ENCODE results near the gene NAXE. TPM values are rescaled to one million over a fixed set of nuclear protein-coding genes. Genes with fewer than 3 reads are reported as not detected.

NAXE gene
- total RNA-seq, 2 donors from 2014 or later = 48.3 to 57.3 TPM

DNA sequence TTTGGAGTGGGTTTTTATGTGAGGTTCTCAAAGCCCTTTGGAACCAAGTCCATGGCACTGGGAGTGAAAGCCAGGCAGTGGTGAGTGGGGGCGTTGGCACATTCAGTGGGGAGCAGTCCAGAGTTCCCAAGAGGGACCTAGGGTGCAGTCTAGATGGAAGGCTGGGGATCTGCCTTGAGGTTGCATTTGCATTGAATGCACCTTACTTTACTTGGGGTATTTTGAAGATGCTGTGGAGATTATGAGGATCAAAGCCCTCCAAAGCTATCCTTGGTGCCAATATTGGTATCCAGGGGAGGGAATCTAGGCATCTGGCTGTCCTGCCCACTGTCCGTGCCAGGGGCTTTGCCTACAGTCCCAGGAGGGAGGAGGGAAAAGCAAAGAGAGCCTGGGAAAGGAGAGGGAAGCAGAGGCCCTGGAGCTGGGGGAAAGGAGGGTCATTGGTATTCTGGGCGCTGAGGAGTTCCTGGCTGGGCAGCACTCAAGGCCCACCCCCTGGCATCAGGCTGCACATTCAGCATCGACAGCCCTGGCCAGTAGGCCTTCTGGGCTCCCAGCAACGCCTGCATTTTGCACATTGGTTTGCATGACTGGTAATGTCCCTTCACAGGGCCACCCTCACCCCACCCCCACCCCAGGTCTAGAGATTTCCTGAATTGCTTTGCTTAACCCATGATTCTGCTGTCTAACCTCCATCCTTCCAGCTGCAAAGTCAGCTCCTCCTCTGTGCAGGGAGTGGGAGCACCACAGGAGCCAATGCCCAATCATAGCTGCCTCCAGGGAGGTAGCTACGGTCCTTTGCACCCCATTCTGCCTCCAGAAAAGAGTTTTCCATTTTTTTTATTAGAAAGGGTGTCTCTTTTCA, 49.5 kb downstream of the NAXE start:
- DNase-seq (no peak), ATAC-seq (replicated peaks in 1 of 2) (no peak)
- Mint-ChIP-seq H3K4me1 (ENCODE audit: low read depth) (peaks cover 30% of the 10 kb centered on the region), H3K27me3 (ENCODE audit: low read depth) (peaks cover 85% of the 10 kb centered on the region), H3K4me3 (peak overlapping the region; percentile 40 to 79), H3K27ac (no peak overlapping the region), H3K9me3 (no peaks in the 10 kb centered on the region), H3K36me3 (ENCODE audit: insufficient read depth in 2 of 2) (no peaks in the 10 kb centered on the region)

DNA sequence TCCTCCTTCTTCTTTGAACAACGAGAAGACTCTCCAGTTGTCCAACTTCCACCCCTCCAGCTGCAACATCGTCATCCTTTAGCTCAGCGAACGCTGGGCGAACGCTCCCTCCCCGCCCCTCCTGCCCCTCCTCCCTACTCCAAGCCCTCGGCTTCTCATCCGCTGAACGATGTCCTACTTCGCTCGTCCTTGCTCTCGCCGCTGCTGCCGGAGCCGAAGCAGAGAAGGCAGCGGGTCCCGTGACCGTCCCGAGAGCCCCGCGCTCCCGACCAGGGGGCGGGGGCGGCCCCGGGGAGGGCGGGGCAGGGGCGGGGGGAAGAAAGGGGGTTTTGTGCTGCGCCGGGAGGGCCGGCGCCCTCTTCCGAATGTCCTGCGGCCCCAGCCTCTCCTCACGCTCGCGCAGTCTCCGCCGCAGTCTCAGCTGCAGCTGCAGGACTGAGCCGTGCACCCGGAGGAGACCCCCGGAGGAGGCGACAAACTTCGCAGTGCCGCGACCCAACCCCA, 50.2 kb downstream of the NAXE start, which contains the start of gene BCAN:
BCAN (plus strand) TSS at position 357 of the 504 bp plus-strand sequence. CDS start 3,938 bp downstream, outside the sequence.
- peaks cover 85% of the 10 kb centered on the region for H3K27me3 Mint-ChIP-seq (ENCODE audit: low read depth)
- no peaks in the 10 kb centered on the region for H3K36me3 Mint-ChIP-seq (ENCODE audit: insufficient read depth in 2 of 2)
- peaks cover 30% of the 10 kb centered on the region for H3K4me1 Mint-ChIP-seq (ENCODE audit: low read depth)
- peak; percentile 39 to 40 for ATAC-seq (replicated peaks in 1 of 2)
- no peaks in the 10 kb centered on the region for H3K9me3 Mint-ChIP-seq
- DNase-seq = peak in 1 of 2 donors; percentile 19
- H3K27ac Mint-ChIP-seq = no peak within 1 kb of the TSS
- peak within 1 kb of the TSS; percentile 77 to 79 for H3K4me3 Mint-ChIP-seq

DNA sequence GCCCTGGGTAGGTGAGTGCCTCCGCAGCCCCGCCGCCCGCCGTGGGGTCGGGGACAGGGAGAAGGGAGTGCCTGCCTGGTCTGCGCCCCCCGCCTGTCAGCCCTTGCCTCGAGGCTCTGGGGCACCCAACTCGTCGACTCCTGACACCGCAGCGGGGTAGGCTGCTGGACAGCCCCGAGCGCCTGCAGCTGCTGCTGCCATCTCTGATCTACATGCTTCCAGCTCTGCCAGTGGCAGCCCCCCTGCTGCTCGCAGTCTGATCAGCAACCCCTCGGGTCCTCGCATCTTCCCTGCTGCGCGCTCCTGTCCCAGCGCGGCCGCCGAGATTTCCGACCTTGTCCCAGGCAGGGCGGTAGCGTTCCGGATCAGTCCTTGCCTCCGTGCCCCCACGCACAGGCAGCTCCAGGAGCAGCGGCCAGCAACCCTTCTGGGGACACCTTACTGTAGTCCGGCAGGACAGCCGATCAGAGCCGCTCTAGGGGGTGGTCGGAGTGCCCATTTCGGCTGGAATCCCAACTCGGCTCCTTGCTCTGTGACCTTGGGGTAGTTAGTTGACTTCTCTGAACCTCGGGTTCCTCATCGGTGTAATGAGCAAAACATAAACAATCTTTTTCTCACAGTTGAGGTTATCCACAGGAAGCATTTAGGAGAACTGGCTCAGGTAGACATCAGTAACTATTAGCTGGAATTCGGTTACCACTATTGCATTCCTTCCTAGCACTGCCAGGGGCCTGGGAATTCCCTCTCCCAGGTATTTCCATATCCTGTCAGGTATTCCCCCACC, 50.9 kb downstream of the NAXE start:
- Mint-ChIP-seq H3K27ac (no peak overlapping the region), H3K4me3 (peak overlapping the region; percentile 77 to 79), H3K4me1 (ENCODE audit: low read depth) (peaks cover 30% of the 10 kb centered on the region), H3K36me3 (ENCODE audit: insufficient read depth in 2 of 2) (no peaks in the 10 kb centered on the region), H3K9me3 (no peaks in the 10 kb centered on the region), H3K27me3 (ENCODE audit: low read depth) (peaks cover 87% of the 10 kb centered on the region)
- DNase-seq = no peak
- no peak for ATAC-seq (replicated peaks in 1 of 2)

DNA sequence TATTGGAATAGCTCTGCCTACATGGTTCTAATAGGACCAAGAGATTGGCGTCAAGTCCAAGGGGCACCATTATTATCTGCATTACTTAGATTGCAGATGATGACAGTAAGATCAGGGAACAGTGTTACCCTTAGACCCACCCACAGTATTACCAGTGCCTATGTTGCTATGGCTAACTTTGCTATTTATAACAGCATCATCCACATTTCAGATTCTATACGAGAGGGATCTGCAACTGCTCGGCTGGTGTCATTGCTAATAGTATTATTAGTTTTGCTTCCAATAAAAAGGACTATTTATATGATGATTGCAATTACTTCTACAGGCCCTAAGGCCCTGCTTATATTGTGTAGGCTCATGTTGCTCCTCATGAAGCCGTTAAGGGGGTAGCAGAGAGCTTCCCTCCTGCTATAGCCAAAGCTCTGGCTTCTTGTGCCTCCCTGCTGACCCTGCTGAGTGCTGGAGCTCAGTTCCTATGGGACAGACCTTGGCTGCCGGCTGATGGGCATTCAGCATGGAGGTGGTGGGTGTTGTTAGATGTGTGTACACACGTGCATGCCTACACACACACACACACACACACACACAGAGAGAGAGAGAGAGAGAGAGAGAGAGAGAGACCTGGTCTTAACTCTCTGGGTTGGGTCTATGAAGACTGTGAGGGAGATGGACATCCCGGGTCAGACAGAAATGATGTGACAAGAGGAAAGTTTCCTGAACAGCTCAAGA, 51.6 kb downstream of the NAXE start:
- peak overlapping the region; percentile 77 to 79 for H3K4me3 Mint-ChIP-seq
- peaks cover 30% of the 10 kb centered on the region for H3K4me1 Mint-ChIP-seq (ENCODE audit: low read depth)
- H3K27me3 Mint-ChIP-seq (ENCODE audit: low read depth) = peaks cover 90% of the 10 kb centered on the region
- no peaks in the 10 kb centered on the region for H3K9me3 Mint-ChIP-seq
- no peak for DNase-seq
- H3K27ac Mint-ChIP-seq = no peak overlapping the region
- peak in 1 of 2 donors; percentile 5 for ATAC-seq (replicated peaks in 1 of 2)
- no peaks in the 10 kb centered on the region for H3K36me3 Mint-ChIP-seq (ENCODE audit: insufficient read depth in 2 of 2)

DNA sequence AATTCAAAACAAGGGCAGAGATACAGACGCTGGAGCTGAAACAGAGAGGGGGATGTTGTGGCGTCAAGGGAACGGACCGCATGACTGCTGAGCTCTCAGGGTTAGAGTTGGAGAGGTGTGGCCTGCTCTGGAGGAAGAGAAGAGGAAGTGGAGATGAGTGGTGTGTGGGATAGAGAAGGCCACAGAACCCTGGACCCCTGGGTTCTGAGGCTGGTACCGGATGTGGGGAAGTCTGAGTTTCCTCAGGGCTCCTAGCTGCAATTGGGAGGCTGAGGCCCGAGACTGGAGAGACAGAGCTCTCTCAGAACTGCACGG, 52.2 kb downstream of the NAXE start:
- ATAC-seq (replicated peaks in 1 of 2) (peak; percentile 90 to 91), DNase-seq (peak; percentile 48 to 60)
- Mint-ChIP-seq H3K9me3 (no peaks in the 10 kb centered on the region), H3K36me3 (ENCODE audit: insufficient read depth in 2 of 2) (no peaks in the 10 kb centered on the region), H3K4me1 (ENCODE audit: low read depth) (peaks cover 30% of the 10 kb centered on the region), H3K27ac (no peak overlapping the region), H3K27me3 (ENCODE audit: low read depth) (peaks cover 90% of the 10 kb centered on the region), H3K4me3 (no peak overlapping the region)

Other genes with a start within 250 kb of the NAXE start
- gene RHBG, start 222.6 kb upstream of the NAXE start, total RNA-seq = not detected
- gene MEF2D, start 91.0 kb upstream of the NAXE start, total RNA-seq = 10 to 100 TPM; 73.3 to 86.8 TPM
- gene IQGAP3, start 19.2 kb upstream of the NAXE start, total RNA-seq = 10 to 100 TPM; 13.6 to 22.5 TPM
- 10 to 100 TPM; 14.7 to 17.4 TPM for gene TTC24, start 12.1 kb upstream of the NAXE start, total RNA-seq
- 10 to 100 TPM; 25.6 to 31.6 TPM for gene GPATCH4, start 9.7 kb downstream of the NAXE start, total RNA-seq
- gene HAPLN2, start 27.6 kb downstream of the NAXE start, total RNA-seq = under 1 TPM; 0.22 to 1.00 TPM
- gene BCAN, start 50.3 kb downstream of the NAXE start, total RNA-seq = under 1 TPM in 1 of 2 donors, not detected in 1; 0.10 TPM
- under 1 TPM in 1 of 2 donors, not detected in 1; 0.05 TPM for gene NES, start 85.6 kb downstream of the NAXE start, total RNA-seq
- gene CRABP2, start 113.8 kb downstream of the NAXE start, total RNA-seq = 1 to 10 TPM; 2.5 TPM
- 100 to 1,000 TPM in 1 of 2 donors, 10 to 100 TPM in 1; 90.5 to 100 TPM for gene METTL25B, start 136.7 kb downstream of the NAXE start, total RNA-seq
- gene ISG20L2, start 137.0 kb downstream of the NAXE start, total RNA-seq = 10 to 100 TPM; 36.3 to 37.1 TPM
- gene MRPL24, start 149.3 kb downstream of the NAXE start, total RNA-seq = 10 to 100 TPM; 45.9 to 67.8 TPM
- 100 to 1,000 TPM; 185 to 217 TPM for gene HDGF, start 159.9 kb downstream of the NAXE start, total RNA-seq
- gene PRCC, start 175.8 kb downstream of the NAXE start, total RNA-seq = 10 to 100 TPM; 67.7 to 84.4 TPM
- gene SH2D2A, start 225.1 kb downstream of the NAXE start, total RNA-seq = 100 to 1,000 TPM; 221 to 246 TPM